Suprapubic skin (tissue), 3 donors: ENCODE measurements around the gene TYSND1.
A peak's percentile ranks its signal among the peaks of the same experiment; 100 is the strongest.

Experiments
- CTCF ChIP-seq, 2 donors: fragments of 200-600 bp in 1 of 2; fragments of 450-650 bp in 1 of 2; sonication (generic) in 1 of 2; IDR thresholded peaks; one replicate each; pipeline ENCODE4 v1.5.1; 2016 to 2019; ENCODE audit warnings: antibody characterized with exemption in 2 of 2, mild to moderate bottlenecking in 1 of 2, moderate library complexity in 1 of 2
- POLR2AphosphoS5 ChIP-seq, 3 donors: sonication (generic); formaldehyde crosslinking; IDR thresholded peaks; one replicate each; pipeline ENCODE4 v1.6.1; 2017; ENCODE audit warnings: antibody characterized with exemption in 3 of 3

- TF ChIP-seq POLR2AphosphoS5 (IDR thresholded peaks at IDR 0.05), result peak in 1 of 3 donors; percentile 29
- TF ChIP-seq CTCF (IDR thresholded peaks at IDR 0.05), result no peak
Measured at GRCh38 chr10:70193391-70193844, 46.9 kb upstream of the TYSND1 start.
